Adrenal gland (tissue), 5 donors: Measurements from ENCODE around the gene PLSCR1.

Source experiments
- CTCF ChIP-seq, 6 experiments: fragments of 450-650 bp in 4 of 6; fragments of 200-600 bp in 2 of 6; sonication (generic) in 1 of 6; IDR thresholded peaks; 1 replicate in 5 of 6; 2 replicates in 1 of 6; pipeline versions ENCODE4 v1.5.1 to v1.8.0; 2016 to 2021; ENCODE audit warnings: antibody characterized with exemption in 6 of 6, mild to moderate bottlenecking in 2 of 6, moderate library complexity in 1 of 6
- POLR2A ChIP-seq, 2 donors: fragments of 450-650 bp; IDR thresholded peaks; one replicate each; pipeline ENCODE4 v1.6.1; 2017; ENCODE audit warnings: antibody characterized with exemption in 2 of 2, mild to moderate bottlenecking in 2 of 2, moderate library complexity in 1 of 2
- donor health status: DM: no; HTN: no; CAD: no.

GRCh38 chr3:146546366-146546965 is 2.1 kb upstream of the PLSCR1 start:
- TF ChIP-seq CTCF (IDR thresholded peaks at IDR 0.05) = no peak
- no peak for TF ChIP-seq POLR2A (IDR thresholded peaks at IDR 0.05)
